ENCODE measurements around the gene TYMP. TPM values are rescaled to one million over a fixed set of nuclear protein-coding genes. Genes with fewer than 3 reads are reported as not detected.

The TYMP gene
- total and polyA plus RNA-seq, 2 of the 8 experiments (the other 6 are each of a cell fraction or from before 2014, with no cell fraction given): 0.43 to 0.48 TPM

GRCh38 chr22:50575426-50575941 is 45.7 kb upstream of the TYMP start:
- H2BK20ac ChIP-seq (ENCODE audit: low read length): no peak overlapping the region
- no peaks in the 10 kb centered on the region for H3K79me1 ChIP-seq (ENCODE audit: low read depth, low read length)
- no peak overlapping the region for H3K4ac ChIP-seq (replicated peaks; ENCODE audit: insufficient read length, low read depth, low read length)
- H3K36me3 ChIP-seq (ENCODE audit: control insufficient read depth in 2 of 4, insufficient read depth in 4 of 4, low read length in 3 of 4): peaks cover 10 to 27% (median 20%) of the 10 kb centered on the region in 4 experiments
- H3K23ac ChIP-seq (ENCODE audit: insufficient read length): no peak overlapping the region
- H4K20me1 ChIP-seq (replicated peaks in 1 of 2; ENCODE audit: control insufficient read depth in 1 of 2, insufficient read depth in 2 of 2, low read length in 2 of 2): peaks cover 4 to 18% of the 10 kb centered on the region in 2 experiments
- no peak overlapping the region for H3K9ac ChIP-seq (replicated peaks in 1 of 4; ENCODE audit: extremely low read depth in 1 of 4, low read depth in 3 of 4, low read length in 3 of 4)
- DNase-seq (ENCODE audit: low read depth in 1 of 2, low spot score in 2 of 2) (no peak), FAIRE-seq (no peak)
- H2AFZ ChIP-seq (ENCODE audit: low read length): no peak overlapping the region
- no peak overlapping the region for H4K8ac ChIP-seq (ENCODE audit: extremely low read depth, insufficient read depth, low read length)
- H3K9me3 ChIP-seq (ENCODE audit: insufficient read depth in 2 of 2, low read depth in 1 of 2, low read length in 1 of 2): no peaks in the 10 kb centered on the region
- no peaks in the 10 kb centered on the region for H3K23me2 ChIP-seq (ENCODE audit: low read depth, low read length)
- H4K5ac ChIP-seq (ENCODE audit: insufficient read length, low read depth, low read length): no peak overlapping the region
- H3K4me2 ChIP-seq (ENCODE audit: insufficient read depth in 1 of 2, low read depth in 2 of 2, low read length in 2 of 2): no peak overlapping the region
- POLR2A ChIA-PET (ENCODE audit: partially characterized antibody): interaction anchor here (1.1 to 5.4 kb wide), 4 partner anchors 11 to 130 kb away, joined by 3 to 37 read pairs (median 3); partner anchors contain the start of gene SYCE3
- CTCF ChIA-PET (ENCODE audit: partially characterized antibody): interaction anchor here (1.2 to 8.1 kb wide), 16 partner anchors 11 to 176 kb away, joined by 3 to 84 read pairs (median 6); partner anchors contain the start of genes SCO2 and SYCE3
- no peak overlapping the region for H3K27ac ChIP-seq (ENCODE audit: low read depth, low read length)
- H3K79me2 ChIP-seq (ENCODE audit: control insufficient read depth in 1 of 2, insufficient read depth in 2 of 2, low read length in 2 of 2): no peaks in the 10 kb centered on the region
- no peaks in the 10 kb centered on the region for H3K4me1 ChIP-seq (replicated peaks in 1 of 4; ENCODE audit: control insufficient read depth in 3 of 4, insufficient read depth in 4 of 4, low read length in 3 of 4)
- no peak overlapping the region for H3K56ac ChIP-seq (replicated peaks; ENCODE audit: insufficient read length, low read depth, low read length)
- no peak overlapping the region for H2BK120ac ChIP-seq (replicated peaks; ENCODE audit: low read depth, low read length)
- WGBS, 2 experiments (ENCODE audit: extremely low coverage in 1 of 2, insufficient coverage in 1 of 2, insufficient read length in 1 of 2, insufficient replicate concordance in 2 of 2, low coverage in 1 of 2, low lambda C conversion rate in 2 of 2, missing lambda C conversion rate in 1 of 2): 93% methylated on average over 8 of the region's 8 CpGs; no CpG with 5 or more reads in 1 of the 2 experiments
- no peak overlapping the region for H2BK12ac ChIP-seq (ENCODE audit: low read depth, low read length)
- H2BK5ac ChIP-seq (ENCODE audit: low read depth, low read length): no peak overlapping the region
- H2BK15ac ChIP-seq (ENCODE audit: low read length): no peak overlapping the region
- H4K91ac ChIP-seq (replicated peaks; ENCODE audit: insufficient read length, low read length): no peak overlapping the region
- H2AK5ac ChIP-seq (ENCODE audit: low read depth, low read length): no peak overlapping the region
- H3K27me3 ChIP-seq (replicated peaks in 1 of 4; ENCODE audit: control insufficient read depth in 3 of 4, extremely low read depth in 1 of 4, insufficient read depth in 3 of 4, low read length in 3 of 4): no peaks in the 10 kb centered on the region
- H3K14ac ChIP-seq (ENCODE audit: insufficient read length): no peak overlapping the region
- H3K4me3 ChIP-seq (ENCODE audit: extremely low read depth in 1 of 4, insufficient read depth in 2 of 4, low read depth in 3 of 4, low read length in 4 of 4): no peak overlapping the region
- no peak overlapping the region for H3K18ac ChIP-seq (ENCODE audit: extremely low read depth, low read length)
- TF ChIP-seq NANOG (IDR thresholded peaks at IDR 0.05; ENCODE audit: insufficient read depth, low read depth, low read length, poor library complexity, severe bottlenecking) (no peak), RAD21 (IDR thresholded peaks at IDR 0.05 in 1 of 2, conservative IDR thresholded peaks at IDR 0.05 in 1 of 2; ENCODE audit: low read depth in 2 of 2, low read length in 2 of 2) (no peak), CHD2 (IDR thresholded peaks at IDR 0.05; ENCODE audit: low read length) (no peak), CTBP2 (IDR thresholded peaks at IDR 0.05; ENCODE audit: borderline replicate concordance, insufficient read depth, insufficient read length, low read length) (no peak), EZH2 (IDR thresholded peaks at IDR 0.05; ENCODE audit: low read depth, low read length, severe bottlenecking) (no peak), SRF (IDR thresholded peaks at IDR 0.05; ENCODE audit: low read depth, low read length) (no peak), CBX5 (IDR thresholded peaks at IDR 0.05; ENCODE audit: low read depth, low read length) (no peak), SIN3A (conservative IDR thresholded peaks at IDR 0.05 in 1 of 2, IDR thresholded peaks at IDR 0.05 in 1 of 2; ENCODE audit: low read depth in 1 of 2, low read length in 2 of 2) (no peak), TCF12 (IDR thresholded peaks at IDR 0.05; ENCODE audit: low read depth, low read length) (no peak)
- TF ChIP-seq, protein P1, sequence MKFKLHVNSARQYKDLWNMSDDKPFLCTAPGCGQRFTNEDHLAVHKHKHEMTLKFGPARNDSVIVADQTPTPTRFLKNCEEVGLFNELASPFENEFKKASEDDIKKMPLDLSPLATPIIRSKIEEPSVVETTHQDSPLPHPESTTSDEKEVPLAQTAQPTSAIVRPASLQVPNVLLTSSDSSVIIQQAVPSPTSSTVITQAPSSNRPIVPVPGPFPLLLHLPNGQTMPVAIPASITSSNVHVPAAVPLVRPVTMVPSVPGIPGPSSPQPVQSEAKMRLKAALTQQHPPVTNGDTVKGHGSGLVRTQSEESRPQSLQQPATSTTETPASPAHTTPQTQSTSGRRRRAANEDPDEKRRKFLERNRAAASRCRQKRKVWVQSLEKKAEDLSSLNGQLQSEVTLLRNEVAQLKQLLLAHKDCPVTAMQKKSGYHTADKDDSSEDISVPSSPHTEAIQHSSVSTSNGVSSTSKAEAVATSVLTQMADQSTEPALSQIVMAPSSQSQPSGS (IDR thresholded peaks at IDR 0.05; ENCODE audit: low read length): no peak
